HEK293T (cell line): ENCODE results near the gene MAK.

Experiments used
- ARNT ChIP-seq: fragments of 450-650 bp; IDR thresholded peaks from 2 replicates; pipeline ENCODE4 v1.6.1; 2017; ENCODE audit warnings: mild to moderate bottlenecking
- BHLHE40 ChIP-seq: fragments of 450-650 bp; IDR thresholded peaks from 2 replicates; pipeline ENCODE4 v1.6.1; 2016; ENCODE audit warnings: mild to moderate bottlenecking, moderate library complexity, borderline replicate concordance
- ELF4 ChIP-seq: fragments of 450-650 bp; IDR thresholded peaks from 2 replicates; pipeline ENCODE4 v1.6.1; 2017; ENCODE audit warnings: antibody characterized with exemption
- FOXA1 ChIP-seq: fragments of 450-650 bp; IDR thresholded peaks from 2 replicates; pipeline ENCODE4 v1.6.1; 2016; ENCODE audit warnings: mild to moderate bottlenecking
- FOXK2 ChIP-seq: fragments of 450-650 bp; IDR thresholded peaks from 2 replicates; pipeline ENCODE4 v1.6.1; 2016; ENCODE audit warnings: mild to moderate bottlenecking
- FOXM1 ChIP-seq: fragments of 450-650 bp; IDR thresholded peaks from 2 replicates; pipeline ENCODE4 v1.6.1; 2017; ENCODE audit warnings: mild to moderate bottlenecking, borderline replicate concordance
- HDGF ChIP-seq: fragments of 450-650 bp; IDR thresholded peaks from 2 replicates; pipeline ENCODE4 v1.6.1; 2017; ENCODE audit warnings: antibody characterized with exemption, borderline replicate concordance
- L3MBTL2 ChIP-seq: fragments of 450-650 bp; conservative IDR thresholded peaks from 2 replicates; pipeline ENCODE4 v1.6.1; 2016; ENCODE audit warnings: mild to moderate bottlenecking
- NFRKB ChIP-seq: fragments of 450-650 bp; IDR thresholded peaks from 2 replicates; pipeline ENCODE4 v1.6.1; 2016; ENCODE audit warnings: mild to moderate bottlenecking, moderate library complexity
- SP1 ChIP-seq: fragments of 450-650 bp; IDR thresholded peaks from 2 replicates; pipeline ENCODE4 v1.6.1; 2017
- SUZ12 ChIP-seq: fragments of 450-650 bp; IDR thresholded peaks from 2 replicates; pipeline ENCODE4 v1.6.1; 2016; ENCODE audit warnings: mild to moderate bottlenecking
- TARDBP ChIP-seq: fragments of 450-650 bp; IDR thresholded peaks from 2 replicates; pipeline ENCODE4 v1.6.1; 2016
- ZNF384 ChIP-seq: fragments of 450-650 bp; IDR thresholded peaks from 2 replicates; pipeline ENCODE4 v1.6.1; 2016
- TF ChIP-seq, protein P1 (sequence below): fragments of 450-650 bp; IDR thresholded peaks from 2 replicates; pipeline ENCODE4 v1.6.1; 2016

DNA sequence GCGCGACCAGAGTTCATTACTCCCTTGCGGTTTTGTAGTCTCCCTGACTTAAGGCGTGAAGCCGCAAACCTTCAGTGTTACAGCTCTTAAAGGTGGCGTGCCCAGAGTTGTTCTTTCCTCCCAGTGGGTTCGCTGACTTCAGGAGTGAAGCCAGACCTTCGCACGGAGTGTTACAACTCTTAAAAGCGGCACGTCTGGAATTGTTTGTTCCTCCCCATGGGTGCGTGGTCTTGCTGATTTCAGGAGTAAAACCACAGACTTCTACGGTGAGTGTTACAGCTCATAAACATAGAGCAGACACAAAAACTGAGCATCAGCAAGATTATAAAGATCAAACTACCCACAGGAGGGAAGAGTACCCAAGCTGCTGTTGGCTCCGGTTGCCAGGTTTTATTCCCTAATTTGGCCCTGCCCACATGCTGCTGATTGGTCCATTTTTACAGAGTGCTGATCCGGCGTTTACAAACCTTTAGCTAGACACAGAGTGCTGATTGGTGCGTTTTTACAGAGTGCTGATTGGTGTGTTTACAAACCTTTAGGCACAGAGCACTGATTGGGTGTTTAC, 105.1 kb downstream of the MAK start:
- no peak for TF ChIP-seq FOXM1
- no peak for TF ChIP-seq L3MBTL2
- no peak for TF ChIP-seq SP1
- TF ChIP-seq SUZ12: no peak
- TF ChIP-seq FOXK2: no peak
- TF ChIP-seq, protein P1, sequence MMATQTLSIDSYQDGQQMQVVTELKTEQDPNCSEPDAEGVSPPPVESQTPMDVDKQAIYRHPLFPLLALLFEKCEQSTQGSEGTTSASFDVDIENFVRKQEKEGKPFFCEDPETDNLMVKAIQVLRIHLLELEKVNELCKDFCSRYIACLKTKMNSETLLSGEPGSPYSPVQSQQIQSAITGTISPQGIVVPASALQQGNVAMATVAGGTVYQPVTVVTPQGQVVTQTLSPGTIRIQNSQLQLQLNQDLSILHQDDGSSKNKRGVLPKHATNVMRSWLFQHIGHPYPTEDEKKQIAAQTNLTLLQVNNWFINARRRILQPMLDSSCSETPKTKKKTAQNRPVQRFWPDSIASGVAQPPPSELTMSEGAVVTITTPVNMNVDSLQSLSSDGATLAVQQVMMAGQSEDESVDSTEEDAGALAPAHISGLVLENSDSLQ: no peak
- TF ChIP-seq HDGF: no peak
- TF ChIP-seq NFRKB: no peak
- no peak for TF ChIP-seq ARNT
- no peak for TF ChIP-seq ZNF384
- TF ChIP-seq ELF4: no peak
- no peak for TF ChIP-seq TARDBP
- no peak for TF ChIP-seq BHLHE40
- TF ChIP-seq FOXA1: no peak
